Right atrium auricular region (tissue), 2 donors: ENCODE data around the gene LYSMD3. TPM values are rescaled to one million over a fixed set of nuclear protein-coding genes. Genes with fewer than 3 reads are reported as not detected.
A peak's percentile ranks its signal among the peaks of the same experiment; 100 is the strongest.

Experiments used
- DNase-seq: peaks from one replicate; pipeline ENCODE4 v3.0.0-alpha.2; 2019; ENCODE audit warnings: low spot score
- H3K27ac ChIP-seq, 2 donors: fragments of 200-600 bp; sonication (generic); 1 replicate in 1 of 2; 2 replicates in 1 of 2; pipeline ENCODE4 v1.5.1; 2016 to 2019
- H3K27me3 ChIP-seq, 2 donors: fragments of 200-600 bp; sonication (generic); one replicate each; pipeline versions ENCODE4 v1.5.1 to v1.6.0; 2017 to 2019
- H3K36me3 ChIP-seq: fragments of 200-600 bp; sonication (generic); one replicate; pipeline ENCODE4 v1.5.1; 2016
- H3K4me1 ChIP-seq, 2 donors: fragments of 200-600 bp; sonication (generic); one replicate each; pipeline versions ENCODE4 v1.5.1 to v1.6.0; 2017 to 2019
- H3K4me3 ChIP-seq, 2 donors: fragments of 200-600 bp; sonication (generic); 1 replicate in 1 of 2; 2 replicates in 1 of 2; pipeline ENCODE4 v1.5.1; 2017 to 2019; ENCODE audit warnings: mild to moderate bottlenecking in 1 of 2, moderate library complexity in 1 of 2
- H3K9me3 ChIP-seq, 2 donors: fragments of 200-600 bp; sonication (generic); one replicate each; pipeline ENCODE4 v1.5.1; 2019
- CTCF ChIP-seq, 2 donors: fragments of 200-600 bp; sonication (generic); IDR thresholded peaks; one replicate each; pipeline ENCODE4 v1.5.1; 2019; ENCODE audit warnings: antibody characterized with exemption in 2 of 2
- total RNA-seq, 2 donors: library from RNA; depleted of rRNA; stranded (reverse); fragments of >200 nt; gene quantifications; one replicate each; pipeline ENCODE4 v1.1.0, GENCODE V29; 2016

Gene LYSMD3
- total RNA-seq, 2 donors from 2014 or later: 18.2 to 18.5 TPM

DNA sequence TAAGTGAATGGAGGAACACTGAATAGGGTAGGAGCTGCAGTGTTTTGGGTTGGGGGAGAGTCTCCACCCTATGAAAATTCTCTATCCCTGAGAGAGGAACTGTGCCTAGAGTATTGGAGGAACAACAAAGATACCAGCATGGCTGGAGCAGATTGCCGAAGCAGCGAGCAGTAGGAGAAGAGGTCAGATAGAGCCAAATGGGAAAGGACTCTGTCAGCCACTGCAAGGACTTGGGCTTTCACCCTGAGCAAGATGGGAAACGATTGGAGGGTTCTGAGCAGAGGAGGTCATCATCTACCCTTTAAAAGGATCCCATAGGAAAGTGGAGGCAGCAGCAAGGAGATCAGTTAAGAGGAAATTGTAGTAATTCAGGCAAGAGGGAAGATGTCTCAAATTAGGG, 4.4 kb upstream of the LYSMD3 start:
- no peak for TF ChIP-seq CTCF (IDR thresholded peaks at IDR 0.05)
- no peak for DNase-seq
- H3K4me1 ChIP-seq: peaks cover 0 to 12% of the 10 kb centered on the region in 2 donors
- no peak overlapping the region for H3K4me3 ChIP-seq
- H3K27ac ChIP-seq: no peak overlapping the region
- no peaks in the 10 kb centered on the region for H3K27me3 ChIP-seq
- no peaks in the 10 kb centered on the region for H3K9me3 ChIP-seq
- no peaks in the 10 kb centered on the region for H3K36me3 ChIP-seq

- DNase-seq: no peak
- Histone ChIP-seq H3K27ac (peak overlapping the region; percentile 96 to 99), H3K9me3 (no peaks in the 10 kb centered on the region), H3K27me3 (no peaks in the 10 kb centered on the region), H3K4me3 (peak overlapping the region in 1 of 2 donors; percentile 91), H3K36me3 (no peaks in the 10 kb centered on the region), H3K4me1 (peaks cover 0 to 28% of the 10 kb centered on the region in 2 donors)
- TF ChIP-seq CTCF (IDR thresholded peaks at IDR 0.05): no peak
Observed at GRCh38 chr5:90530736-90531487, 1.5 kb upstream of the LYSMD3 start.

- Histone ChIP-seq H3K4me3 (peak overlapping the region; percentile 90 to 91), H3K27ac (peak overlapping the region; percentile 96 to 99), H3K9me3 (no peaks in the 10 kb centered on the region), H3K36me3 (no peaks in the 10 kb centered on the region), H3K4me1 (peaks cover 0 to 28% of the 10 kb centered on the region in 2 donors), H3K27me3 (no peaks in the 10 kb centered on the region)
- peak; percentile 67 to 82 for TF ChIP-seq CTCF (IDR thresholded peaks at IDR 0.05)
- DNase-seq: peak; percentile 75
Observed at GRCh38 chr5:90529939-90530677, 724 bp upstream of the LYSMD3 start.

DNA sequence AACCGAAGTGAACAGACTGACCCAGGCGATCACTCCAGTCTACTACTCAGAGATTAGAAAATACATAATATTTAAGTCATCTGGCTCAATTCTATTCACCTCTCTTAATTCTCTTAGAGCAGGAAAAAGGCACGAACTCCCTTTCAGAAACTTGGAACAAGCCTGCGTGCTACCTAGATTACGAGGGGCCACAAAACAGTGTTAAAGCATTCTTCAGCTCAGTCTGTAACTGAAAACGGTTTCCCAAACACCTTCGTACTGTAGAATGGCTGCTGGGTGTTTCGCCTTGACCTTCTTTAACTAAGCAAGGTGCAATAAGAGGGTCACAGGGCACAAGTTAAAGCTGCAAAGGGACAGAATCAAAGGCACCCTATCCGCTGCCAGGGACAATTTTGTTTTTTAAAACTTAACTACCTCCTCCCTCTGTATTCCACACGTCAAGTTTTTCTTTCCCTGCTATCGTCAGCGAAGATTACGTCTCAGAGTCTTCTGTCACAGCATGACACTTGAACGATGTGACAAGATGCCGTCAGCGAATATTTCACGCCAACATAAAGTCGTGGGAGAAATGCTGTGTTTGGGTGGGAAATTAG, 687 bp downstream of the LYSMD3 start:
- H3K4me1 ChIP-seq: peaks cover 0 to 28% of the 10 kb centered on the region in 2 donors

GRCh38 chr5:90519081-90519480, 10.3 kb downstream of the LYSMD3 start:
- Histone ChIP-seq H3K4me1 (no peaks in the 10 kb centered on the region), H3K9me3 (no peaks in the 10 kb centered on the region), H3K4me3 (no peak overlapping the region), H3K36me3 (peaks cover 27% of the 10 kb centered on the region), H3K27ac (no peak overlapping the region), H3K27me3 (no peaks in the 10 kb centered on the region)
- no peak for TF ChIP-seq CTCF (IDR thresholded peaks at IDR 0.05)
- DNase-seq: no peak

More for the DNA sequence above, 687 bp downstream of the LYSMD3 start:
- TF ChIP-seq CTCF (IDR thresholded peaks at IDR 0.05): no peak
- peak overlapping the region; percentile 90 to 91 for H3K4me3 ChIP-seq
- no peaks in the 10 kb centered on the region for H3K36me3 ChIP-seq
- no peaks in the 10 kb centered on the region for H3K27me3 ChIP-seq
- H3K9me3 ChIP-seq: no peaks in the 10 kb centered on the region
- DNase-seq: no peak
- H3K27ac ChIP-seq: peak overlapping the region; percentile 96 to 99
